GM18526 (cell line): ENCODE data around the gene METTL1.

Experiments
- POLR2A ChIP-seq: IDR thresholded peaks from 3 replicates; pipeline ENCODE4 v1.6.1; 2011; ENCODE audit not compliant: insufficient read length; ENCODE audit errors: extremely low read depth

METTL1 gene

DNA sequence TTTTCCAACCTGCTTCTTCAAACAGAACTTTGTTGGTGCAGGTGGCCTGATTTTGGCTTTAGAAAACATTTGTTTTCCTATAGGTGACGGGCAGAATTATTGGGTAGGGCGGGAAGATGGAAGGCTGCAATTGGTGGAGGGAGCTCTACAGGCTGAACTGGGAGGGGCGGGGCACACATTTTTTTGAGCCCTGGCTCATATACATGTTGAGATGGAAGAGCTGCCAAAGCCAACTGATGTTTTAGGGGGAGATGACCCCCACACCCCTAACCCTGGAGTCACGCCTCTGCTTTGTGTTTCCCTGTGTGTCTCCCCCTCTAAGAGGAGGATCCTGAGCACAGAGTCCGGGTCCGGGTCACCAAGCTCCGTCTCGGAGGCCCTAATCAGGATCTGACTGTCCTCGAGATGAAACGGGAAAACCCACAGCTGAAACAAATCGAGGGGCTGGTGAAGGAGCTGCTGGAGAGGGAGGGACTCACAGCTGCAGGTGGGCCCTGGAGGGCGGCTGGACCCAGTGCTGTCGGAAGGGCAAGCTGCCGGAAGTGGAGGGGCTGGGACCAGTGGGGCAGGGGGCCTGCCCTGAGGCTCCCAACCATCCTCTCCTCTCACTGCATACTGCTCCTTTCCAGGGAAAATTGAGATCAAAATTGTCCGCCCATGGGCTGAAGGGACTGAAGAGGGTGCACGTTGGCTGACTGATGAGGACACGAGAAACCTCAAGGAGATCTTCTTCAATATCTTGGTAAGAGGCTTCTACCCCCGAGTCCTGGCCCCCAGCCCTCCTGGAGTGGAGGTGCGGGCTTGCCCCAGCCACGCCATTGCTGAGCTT lies 51.9 kb downstream of the METTL1 start:
- TF ChIP-seq POLR2A: no peak

DNA sequence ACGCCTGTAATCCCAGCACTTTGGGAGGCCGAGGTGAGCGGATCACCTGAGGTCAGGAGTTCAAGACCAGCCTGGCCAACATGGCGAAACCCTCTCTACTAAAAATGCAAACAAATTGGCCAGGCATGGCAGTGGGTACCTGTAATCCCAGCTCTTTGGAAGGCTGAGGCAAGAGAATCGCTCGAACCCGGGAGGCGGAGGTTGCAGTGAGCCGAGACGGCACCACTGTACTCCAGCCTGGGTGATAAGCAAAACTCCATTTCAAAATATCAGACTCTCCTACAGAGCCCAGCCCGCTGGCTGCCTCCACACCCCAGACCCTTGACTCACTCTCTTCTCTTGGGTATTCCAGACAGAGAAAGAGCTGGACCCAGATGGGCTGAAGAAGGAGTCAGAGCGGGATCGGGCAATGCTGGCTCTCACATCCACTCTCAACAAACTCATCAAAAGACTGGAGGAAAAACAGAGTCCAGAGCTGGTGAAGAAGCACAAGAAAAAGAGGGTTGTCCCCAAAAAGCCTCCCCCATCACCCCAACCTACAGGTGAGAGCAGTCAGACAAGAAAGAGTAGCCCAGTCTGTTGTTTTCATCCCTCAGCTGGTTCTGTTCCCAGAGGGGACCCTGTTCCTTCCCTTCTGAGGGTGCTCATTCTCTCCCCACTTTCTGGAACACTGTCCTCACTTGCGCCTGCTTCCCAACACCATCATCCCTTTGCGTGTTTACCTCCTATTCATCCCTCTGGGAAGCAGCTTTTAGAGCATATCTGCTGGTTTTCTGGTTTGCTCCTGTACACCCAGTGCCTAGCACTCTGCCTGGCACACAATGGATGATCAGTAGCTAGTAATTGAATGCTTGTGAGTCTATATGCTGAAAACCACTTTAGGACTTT lies 53.0 kb downstream of the METTL1 start:
- no peak for TF ChIP-seq POLR2A
